Fibroblast of villous mesenchyme (primary cell): ENCODE data around the gene C1QTNF12. TPM values are rescaled to one million over a fixed set of nuclear protein-coding genes. Genes with fewer than 3 reads are reported as not detected.
"Not testable (repeated sequence)": the region's sequence is repeated elsewhere in the genome, so short reads cannot be mapped to it uniquely, and the experiment has no call there.

Experiments used
- DNase-seq: peaks from one replicate; pipeline ENCODE4 v3.0.0-alpha.2; 2010; ENCODE audit warnings: low read depth
- H3K4me3 ChIP-seq: 2 replicates; pipeline ENCODE4 v1.5.1; 2011; ENCODE audit warnings: low read depth, mild to moderate bottlenecking, low read length
- small RNA-seq: library from RNA; depleted of rRNA; stranded (forward); fragments of <200 nt; gene quantifications from one replicate; pipeline ENCODE3, GENCODE V24; 2012
- total RNA-seq: library from RNA; depleted of rRNA; stranded (reverse); fragments of >200 nt; gene quantifications from 2 replicates; pipeline ENCODE4 v1.2.3, GENCODE V29; 2012
- TF ChIP-seq, protein P1 (sequence below): IDR thresholded peaks from 2 replicates; pipeline ENCODE4 v1.5.1; 2012; ENCODE audit warnings: low read depth, mild to moderate bottlenecking, low read length; ENCODE audit not compliant: insufficient read depth

Gene C1QTNF12
- total RNA-seq, 1 donor: 0.43 TPM

DNA sequence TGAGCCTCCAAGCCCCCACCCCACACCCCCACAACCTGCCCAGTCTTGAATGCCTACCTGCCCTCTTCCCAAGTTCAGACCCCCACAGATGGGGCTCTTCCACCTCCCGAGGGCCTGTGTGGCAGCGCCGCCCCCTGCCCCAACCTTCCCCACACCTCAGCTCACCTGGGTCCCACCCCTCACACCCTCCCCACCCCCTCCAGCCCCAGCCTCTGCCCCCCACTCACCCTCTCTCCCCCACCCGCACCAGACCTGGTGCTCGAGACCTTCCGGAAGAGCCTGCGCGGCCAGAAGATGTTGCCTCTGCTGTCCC lies 49.4 kb downstream of the C1QTNF12 start:
- no peak overlapping the region for H3K4me3 ChIP-seq
- DNase-seq: no peak
- TF ChIP-seq, protein P1, sequence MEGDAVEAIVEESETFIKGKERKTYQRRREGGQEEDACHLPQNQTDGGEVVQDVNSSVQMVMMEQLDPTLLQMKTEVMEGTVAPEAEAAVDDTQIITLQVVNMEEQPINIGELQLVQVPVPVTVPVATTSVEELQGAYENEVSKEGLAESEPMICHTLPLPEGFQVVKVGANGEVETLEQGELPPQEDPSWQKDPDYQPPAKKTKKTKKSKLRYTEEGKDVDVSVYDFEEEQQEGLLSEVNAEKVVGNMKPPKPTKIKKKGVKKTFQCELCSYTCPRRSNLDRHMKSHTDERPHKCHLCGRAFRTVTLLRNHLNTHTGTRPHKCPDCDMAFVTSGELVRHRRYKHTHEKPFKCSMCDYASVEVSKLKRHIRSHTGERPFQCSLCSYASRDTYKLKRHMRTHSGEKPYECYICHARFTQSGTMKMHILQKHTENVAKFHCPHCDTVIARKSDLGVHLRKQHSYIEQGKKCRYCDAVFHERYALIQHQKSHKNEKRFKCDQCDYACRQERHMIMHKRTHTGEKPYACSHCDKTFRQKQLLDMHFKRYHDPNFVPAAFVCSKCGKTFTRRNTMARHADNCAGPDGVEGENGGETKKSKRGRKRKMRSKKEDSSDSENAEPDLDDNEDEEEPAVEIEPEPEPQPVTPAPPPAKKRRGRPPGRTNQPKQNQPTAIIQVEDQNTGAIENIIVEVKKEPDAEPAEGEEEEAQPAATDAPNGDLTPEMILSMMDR: no peak

DNA sequence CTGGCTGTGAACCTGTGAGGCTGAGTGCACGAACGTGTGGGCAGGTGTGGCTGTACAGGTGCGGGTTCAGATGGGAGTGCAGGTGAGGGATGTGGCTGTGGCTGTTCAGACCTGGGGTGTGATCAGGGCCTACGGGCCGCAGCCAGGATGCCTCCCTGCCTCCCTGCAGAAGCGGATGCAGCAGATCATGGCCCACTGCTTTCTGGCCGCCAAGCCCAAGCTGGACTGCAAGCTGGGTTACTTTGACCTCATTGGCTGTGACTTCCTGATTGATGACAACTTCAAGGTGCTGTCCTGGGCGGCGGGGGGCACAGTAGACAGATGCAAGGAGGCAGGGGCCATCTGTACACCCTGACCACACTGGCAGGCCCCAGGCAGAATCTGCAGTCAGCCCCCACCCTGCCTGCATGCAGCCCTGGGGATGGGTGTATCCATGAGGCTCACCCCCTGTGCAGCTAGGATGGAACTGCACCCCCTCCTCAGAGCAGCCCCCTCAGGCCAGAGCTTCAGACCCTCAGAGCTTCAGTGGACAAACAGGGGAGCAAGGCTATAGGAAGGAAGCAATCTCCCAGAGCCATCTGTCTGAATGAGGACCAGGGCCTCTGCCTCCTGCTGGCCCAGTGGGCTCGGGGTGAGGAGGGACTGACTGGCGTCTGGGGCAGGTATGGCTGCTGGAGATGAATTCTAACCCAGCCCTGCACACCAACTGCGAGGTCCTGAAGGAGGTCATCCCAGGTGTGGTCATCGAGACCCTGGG lies 49.9 kb downstream of the C1QTNF12 start:
- no peak for DNase-seq
- TF ChIP-seq, protein P1: no peak
- H3K4me3 ChIP-seq: no peak overlapping the region

DNA sequence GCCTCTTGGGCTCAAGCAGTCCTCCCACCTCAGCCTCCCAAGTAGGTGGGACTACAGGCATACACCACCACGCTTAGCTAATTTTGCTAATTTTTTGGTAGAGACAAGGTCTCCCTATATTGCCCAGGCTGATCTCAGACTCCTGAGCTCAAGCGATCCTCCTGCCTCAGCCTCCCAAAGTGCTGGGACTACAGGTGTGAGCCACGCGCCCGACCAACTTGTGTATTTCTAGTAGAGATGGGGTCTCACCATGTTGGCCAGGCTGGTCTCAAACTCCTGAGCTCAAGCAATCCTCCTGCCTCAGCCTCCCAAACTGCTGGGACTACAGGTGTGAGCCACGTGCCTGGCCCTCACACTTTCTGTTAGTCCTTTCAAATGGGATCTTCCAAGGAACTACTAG lies 50.8 kb downstream of the C1QTNF12 start:
- not testable (repeated sequence) for H3K4me3 ChIP-seq, DNase-seq

GRCh38 chr1:1194723-1195122 lies 51.8 kb downstream of the C1QTNF12 start:
- no peak overlapping the region for H3K4me3 ChIP-seq
- TF ChIP-seq, protein P1: no peak
- DNase-seq: peak; percentile 6

Small RNA genes within 50 kb of the gene (small RNA-seq; reads per million reads assigned to genes)
- not detected for gene MIR6726

Other genes with a start within 250 kb of the C1QTNF12 start
- 2.2 and 8.1 TPM in 2 replicates for gene HES4, start 246.6 kb downstream of the C1QTNF12 start, total RNA-seq
- gene ISG15, start 233.2 kb downstream of the C1QTNF12 start, total RNA-seq: 132 and 137 TPM in 2 replicates
- gene AGRN, start 226.6 kb downstream of the C1QTNF12 start, total RNA-seq: 77.0 and 95.9 TPM in 2 replicates
- gene RNF223, start 172.4 kb downstream of the C1QTNF12 start, total RNA-seq: not detected in 2 replicates
- 6.5 and 7.1 TPM in 2 replicates for gene C1orf159, start 130.6 kb downstream of the C1QTNF12 start, total RNA-seq
- not detected in 2 replicates for gene TTLL10, start 72.8 kb downstream of the C1QTNF12 start, total RNA-seq
- gene TNFRSF18, start 40.1 kb downstream of the C1QTNF12 start, total RNA-seq: not detected in 2 replicates
- gene TNFRSF4, start 32.6 kb downstream of the C1QTNF12 start, total RNA-seq: 0.32 and 0.43 TPM in 2 replicates
- 88.9 and 99.9 TPM in 2 replicates for gene SDF4, start 14.7 kb downstream of the C1QTNF12 start, total RNA-seq
- gene B3GALT6, start 14.5 kb downstream of the C1QTNF12 start, total RNA-seq: 25.0 and 30.3 TPM in 2 replicates
- 49.9 and 51.4 TPM in 2 replicates for gene UBE2J2, start 27.1 kb upstream of the C1QTNF12 start, total RNA-seq
- 0.86 and 0.97 TPM in 2 replicates for gene SCNN1D, start 33.7 kb upstream of the C1QTNF12 start, total RNA-seq
- gene ACAP3, start 61.2 kb upstream of the C1QTNF12 start, total RNA-seq: 43.2 and 54.8 TPM in 2 replicates
- 25.0 and 36.7 TPM in 2 replicates for gene PUSL1, start 61.9 kb upstream of the C1QTNF12 start, total RNA-seq
- gene INTS11, start 77.9 kb upstream of the C1QTNF12 start, total RNA-seq: 57.9 and 61.2 TPM in 2 replicates
- gene CPTP, start 78.1 kb upstream of the C1QTNF12 start, total RNA-seq: 11.7 and 13.2 TPM in 2 replicates
- gene TAS1R3, start 84.6 kb upstream of the C1QTNF12 start, total RNA-seq: under 0.01 TPM in 2 replicates
- gene DVL1, start 102.7 kb upstream of the C1QTNF12 start, total RNA-seq: 69.5 and 70.9 TPM in 2 replicates
- gene MXRA8, start 111.8 kb upstream of the C1QTNF12 start, total RNA-seq: 249 and 351 TPM in 2 replicates
- gene AURKAIP1, start 128.5 kb upstream of the C1QTNF12 start, total RNA-seq: 94.1 and 116 TPM in 2 replicates
- 94.7 and 130 TPM in 2 replicates for gene CCNL2, start 152.6 kb upstream of the C1QTNF12 start, total RNA-seq
- 85.5 and 96.6 TPM in 2 replicates for gene MRPL20, start 160.6 kb upstream of the C1QTNF12 start, total RNA-seq
- gene ANKRD65, start 174.6 kb upstream of the C1QTNF12 start, total RNA-seq: 0.43 and 1.6 TPM in 2 replicates
- gene VWA1, start 189.0 kb upstream of the C1QTNF12 start, total RNA-seq: 5.6 and 6.8 TPM in 2 replicates
- under 0.01 and 0.32 TPM in 2 replicates for gene ATAD3C, start 203.0 kb upstream of the C1QTNF12 start, total RNA-seq
- gene ATAD3B, start 225.0 kb upstream of the C1QTNF12 start, total RNA-seq: 17.3 and 20.0 TPM in 2 replicates